Activated naive CD4-positive, alpha-beta T cell treated with anti-CD3 and anti-CD28 coated beads for 36 hours (primary cell): ENCODE data around the gene UNC13C. TPM values are rescaled to one million over a fixed set of nuclear protein-coding genes. Genes with fewer than 3 reads are reported as not detected.

Experiments
- CTCF ChIA-PET: fragments of 350-600 bp; sonication (Branson Sonifier 250); formaldehyde crosslinking; loops from one replicate; lab custom pipeline; 2021; ENCODE audit warnings: antibody characterized with exemption; lab: Charles Lee
- DNase-seq: peaks from one replicate; pipeline ENCODE4 v3.0.0-alpha.2; 2020
- H3K27ac Mint-ChIP-seq: one replicate; pipeline ENCODE4 v1.8.0; 2021; ENCODE audit warnings: mild to moderate bottlenecking, mixed read lengths
- H3K27me3 Mint-ChIP-seq: one replicate; pipeline ENCODE4 v1.8.0; 2021; ENCODE audit warnings: low read depth, mixed read lengths
- H3K36me3 Mint-ChIP-seq: one replicate; pipeline ENCODE4 v1.8.0; 2021; ENCODE audit warnings: low read depth, mixed read lengths
- H3K4me1 Mint-ChIP-seq: one replicate; pipeline ENCODE4 v1.8.0; 2021; ENCODE audit warnings: low read depth, mixed read lengths
- H3K4me3 Mint-ChIP-seq: one replicate; pipeline ENCODE4 v1.8.0; 2021; ENCODE audit warnings: mild to moderate bottlenecking, moderate library complexity, mixed read lengths
- H3K9me3 Mint-ChIP-seq: one replicate; pipeline ENCODE4 v1.8.0; 2021; ENCODE audit warnings: mixed read lengths
- intact Hi-C: fragments of 100-400 bp; cut with micrococcal nuclease; formaldehyde crosslinking; loops from one replicate; pipeline ENCODE4 v1.15.1; 2023
- total RNA-seq, 2 experiments: library from RNA; stranded (reverse); gene quantifications; one replicate each; pipeline ENCODE4 v1.2.3, GENCODE V29; 2021

The UNC13C gene
- total RNA-seq, 2 experiments from 2014 or later: not detected

GRCh38 chr15:54029081-54029480 lies 50.8 kb downstream of the UNC13C start:
- DNase-seq: no peak
- peaks cover 2% of the 10 kb centered on the region for H3K27me3 Mint-ChIP-seq
- no peaks in the 10 kb centered on the region for H3K36me3 Mint-ChIP-seq
- no peaks in the 10 kb centered on the region for H3K9me3 Mint-ChIP-seq
- CTCF ChIA-PET: no interaction called here
- H3K4me3 Mint-ChIP-seq: no peak overlapping the region
- intact Hi-C loops: no loop called here
- no peak overlapping the region for H3K27ac Mint-ChIP-seq
- no peaks in the 10 kb centered on the region for H3K4me1 Mint-ChIP-seq

GRCh38 chr15:54032066-54032465 lies 53.8 kb downstream of the UNC13C start:
- CTCF ChIA-PET: no interaction called here
- Mint-ChIP-seq H3K4me1 (no peaks in the 10 kb centered on the region), H3K36me3 (no peaks in the 10 kb centered on the region), H3K4me3 (no peak overlapping the region), H3K27ac (no peak overlapping the region), H3K9me3 (no peaks in the 10 kb centered on the region), H3K27me3 (peaks cover 2% of the 10 kb centered on the region)
- DNase-seq: no peak
- intact Hi-C loops: no loop called here

- Mint-ChIP-seq H3K27me3 (peaks cover 2% of the 10 kb centered on the region), H3K36me3 (no peaks in the 10 kb centered on the region), H3K9me3 (no peaks in the 10 kb centered on the region), H3K4me1 (no peaks in the 10 kb centered on the region), H3K27ac (no peak overlapping the region), H3K4me3 (no peak overlapping the region)
- intact Hi-C loops: no loop called here
- DNase-seq: no peak
- CTCF ChIA-PET: no interaction called here
Observed at GRCh38 chr15:54033356-54033860, 55.2 kb downstream of the UNC13C start.

GRCh38 chr15:54033869-54034458 lies 55.7 kb downstream of the UNC13C start:
- intact Hi-C loops: no loop called here
- Mint-ChIP-seq H3K27me3 (peaks cover 2% of the 10 kb centered on the region), H3K27ac (no peak overlapping the region), H3K9me3 (no peaks in the 10 kb centered on the region), H3K36me3 (no peaks in the 10 kb centered on the region), H3K4me3 (no peak overlapping the region), H3K4me1 (no peaks in the 10 kb centered on the region)
- DNase-seq: no peak
- CTCF ChIA-PET: no interaction called here

- CTCF ChIA-PET: no interaction called here
- H3K27ac Mint-ChIP-seq: no peak overlapping the region
- H3K36me3 Mint-ChIP-seq: no peaks in the 10 kb centered on the region
- DNase-seq: no peak
- H3K9me3 Mint-ChIP-seq: no peaks in the 10 kb centered on the region
- intact Hi-C loops: no loop called here
- no peaks in the 10 kb centered on the region for H3K4me1 Mint-ChIP-seq
- no peak overlapping the region for H3K4me3 Mint-ChIP-seq
- H3K27me3 Mint-ChIP-seq: no peaks in the 10 kb centered on the region
Observed at GRCh38 chr15:54035616-54036015, 57.4 kb downstream of the UNC13C start.

GRCh38 chr15:54045397-54045796 lies 67.2 kb downstream of the UNC13C start:
- CTCF ChIA-PET: no interaction called here
- Mint-ChIP-seq H3K27ac (no peak overlapping the region), H3K4me1 (no peaks in the 10 kb centered on the region), H3K4me3 (no peak overlapping the region), H3K9me3 (no peaks in the 10 kb centered on the region), H3K36me3 (no peaks in the 10 kb centered on the region), H3K27me3 (no peaks in the 10 kb centered on the region)
- intact Hi-C loops: no loop called here
- no peak for DNase-seq

- no peaks in the 10 kb centered on the region for H3K36me3 Mint-ChIP-seq
- no peak overlapping the region for H3K4me3 Mint-ChIP-seq
- intact Hi-C loops: no loop called here
- H3K9me3 Mint-ChIP-seq: no peaks in the 10 kb centered on the region
- no peaks in the 10 kb centered on the region for H3K4me1 Mint-ChIP-seq
- no peaks in the 10 kb centered on the region for H3K27me3 Mint-ChIP-seq
- DNase-seq: no peak
- CTCF ChIA-PET: no interaction called here
- H3K27ac Mint-ChIP-seq: no peak overlapping the region
Observed at GRCh38 chr15:54046093-54046492, 67.9 kb downstream of the UNC13C start.

- Mint-ChIP-seq H3K27me3 (no peaks in the 10 kb centered on the region), H3K27ac (no peak overlapping the region), H3K9me3 (no peaks in the 10 kb centered on the region), H3K36me3 (no peaks in the 10 kb centered on the region), H3K4me1 (no peaks in the 10 kb centered on the region), H3K4me3 (no peak overlapping the region)
- CTCF ChIA-PET: no interaction called here
- DNase-seq: no peak
- intact Hi-C loops: no loop called here
Observed at GRCh38 chr15:54064365-54064764, 86.1 kb downstream of the UNC13C start.

GRCh38 chr15:54066403-54066802 lies 88.2 kb downstream of the UNC13C start:
- H3K4me3 Mint-ChIP-seq: no peak overlapping the region
- CTCF ChIA-PET: interaction anchor here (1.4 kb wide), 1 partner anchor 17 kb away, joined by 4 read pairs; no protein-coding TSS in a partner anchor
- no peak for DNase-seq
- intact Hi-C loops: no loop called here
- no peaks in the 10 kb centered on the region for H3K27me3 Mint-ChIP-seq
- no peaks in the 10 kb centered on the region for H3K36me3 Mint-ChIP-seq
- H3K9me3 Mint-ChIP-seq: no peaks in the 10 kb centered on the region
- H3K27ac Mint-ChIP-seq: no peak overlapping the region
- no peaks in the 10 kb centered on the region for H3K4me1 Mint-ChIP-seq

- CTCF ChIA-PET: interaction anchor here (1.7 kb wide), 1 partner anchor 17 kb away, joined by 4 read pairs; no protein-coding TSS in a partner anchor
- Mint-ChIP-seq H3K36me3 (no peaks in the 10 kb centered on the region), H3K9me3 (no peaks in the 10 kb centered on the region), H3K4me1 (no peaks in the 10 kb centered on the region), H3K27me3 (peaks cover 12% of the 10 kb centered on the region), H3K4me3 (no peak overlapping the region), H3K27ac (no peak overlapping the region)
- intact Hi-C loops: loop anchor here (1.0 to 5.0 kb wide), 2 partner anchors 1026 to 1089 kb away; no protein-coding TSS in a partner anchor
- no peak for DNase-seq
Observed at GRCh38 chr15:54082836-54083492, 104.7 kb downstream of the UNC13C start.

- DNase-seq: no peak
- Mint-ChIP-seq H3K27ac (no peak overlapping the region), H3K36me3 (no peaks in the 10 kb centered on the region), H3K4me3 (no peak overlapping the region), H3K4me1 (no peaks in the 10 kb centered on the region), H3K9me3 (no peaks in the 10 kb centered on the region), H3K27me3 (peaks cover 12% of the 10 kb centered on the region)
- CTCF ChIA-PET: interaction anchor here (1.7 kb wide), 1 partner anchor 17 kb away, joined by 4 read pairs; no protein-coding TSS in a partner anchor
- intact Hi-C loops: loop anchor here (5.0 kb wide), 1 partner anchor 1089 kb away; no protein-coding TSS in a partner anchor
Observed at GRCh38 chr15:54083501-54083900, 105.3 kb downstream of the UNC13C start.

GRCh38 chr15:54083991-54084390 lies 105.8 kb downstream of the UNC13C start:
- H3K27ac Mint-ChIP-seq: no peak overlapping the region
- no peak overlapping the region for H3K4me3 Mint-ChIP-seq
- intact Hi-C loops: loop anchor here (5.0 kb wide), 1 partner anchor 1088 kb away; no protein-coding TSS in a partner anchor
- no peak for DNase-seq
- H3K9me3 Mint-ChIP-seq: no peaks in the 10 kb centered on the region
- H3K36me3 Mint-ChIP-seq: no peaks in the 10 kb centered on the region
- no peaks in the 10 kb centered on the region for H3K4me1 Mint-ChIP-seq
- peaks cover 12% of the 10 kb centered on the region for H3K27me3 Mint-ChIP-seq
- CTCF ChIA-PET: interaction anchor here (1.7 kb wide), 1 partner anchor 18 kb away, joined by 4 read pairs; no protein-coding TSS in a partner anchor

GRCh38 chr15:54088837-54089236 lies 110.6 kb downstream of the UNC13C start:
- Mint-ChIP-seq H3K4me3 (no peak overlapping the region), H3K27ac (no peak overlapping the region), H3K4me1 (no peaks in the 10 kb centered on the region), H3K27me3 (peaks cover 9% of the 10 kb centered on the region), H3K36me3 (no peaks in the 10 kb centered on the region), H3K9me3 (no peaks in the 10 kb centered on the region)
- CTCF ChIA-PET: no interaction called here
- no peak for DNase-seq
- intact Hi-C loops: no loop called here
